Bronchial epithelial cell (primary cell): Measurements from ENCODE around the gene EIF2A. TPM values are rescaled to one million over a fixed set of nuclear protein-coding genes. Genes with fewer than 3 reads are reported as not detected.
A peak's percentile ranks its signal among the peaks of the same experiment; 100 is the strongest.

Experiments used
- DNase-seq: peaks from one replicate; pipeline ENCODE4 v3.0.0-alpha.2; 2010; ENCODE audit warnings: low read depth
- FAIRE-seq: peaks from 2 replicates; lab custom pipeline; 2011; peaks lifted over from hg19 to GRCh38; lab: Jason Lieb, UNC
- H3K27me3 ChIP-seq: 2 replicates; pipeline ENCODE4 v1.5.1; 2011; ENCODE audit warnings: low read length; ENCODE audit not compliant: control insufficient read depth, insufficient read depth
- H3K36me3 ChIP-seq: 2 replicates; pipeline ENCODE4 v1.5.1; 2011; ENCODE audit warnings: low read length; ENCODE audit not compliant: control insufficient read depth, insufficient read depth
- H3K4me3 ChIP-seq: 2 replicates; pipeline ENCODE4 v1.5.1; 2011; ENCODE audit warnings: mild to moderate bottlenecking, low read depth, low read length, control low read depth
- CTCF ChIP-seq: IDR thresholded peaks from 2 replicates; pipeline ENCODE4 v1.5.1; 2011; ENCODE audit warnings: mild to moderate bottlenecking, moderate library complexity, low read length, control low read depth, inconsistent platforms; ENCODE audit not compliant: insufficient read depth, severe bottlenecking
- total RNA-seq: library from RNA; depleted of rRNA; stranded (reverse); fragments of >200 nt; gene quantifications from 2 replicates; pipeline ENCODE4 v1.2.1, GENCODE V29; 2014

EIF2A gene
- total RNA-seq, 1 donor from 2014 or later, result 222 TPM

DNA sequence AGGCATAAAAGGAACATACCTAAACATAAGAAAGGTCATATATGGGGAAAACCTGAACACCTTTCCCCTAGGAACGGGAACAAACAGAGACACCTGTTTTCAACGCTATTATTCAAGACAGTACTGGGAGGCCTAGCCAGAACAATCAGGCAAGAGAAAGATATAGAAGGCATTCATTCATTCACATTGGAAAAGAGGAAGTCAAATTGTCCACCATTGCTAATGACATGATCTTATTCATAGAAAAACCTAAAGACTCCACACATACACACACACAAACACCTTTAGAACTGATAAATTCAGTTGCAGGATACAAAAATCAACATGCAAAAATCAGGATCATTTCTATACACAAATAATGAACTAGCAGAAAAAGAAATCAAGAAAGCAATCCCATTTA is 36.8 kb upstream of the EIF2A start:
- no peak overlapping the region for H3K4me3 ChIP-seq
- H3K36me3 ChIP-seq, result no peaks in the 10 kb centered on the region
- no peak for TF ChIP-seq CTCF
- FAIRE-seq (no peak), DNase-seq (no peak)
- no peaks in the 10 kb centered on the region for H3K27me3 ChIP-seq

DNA sequence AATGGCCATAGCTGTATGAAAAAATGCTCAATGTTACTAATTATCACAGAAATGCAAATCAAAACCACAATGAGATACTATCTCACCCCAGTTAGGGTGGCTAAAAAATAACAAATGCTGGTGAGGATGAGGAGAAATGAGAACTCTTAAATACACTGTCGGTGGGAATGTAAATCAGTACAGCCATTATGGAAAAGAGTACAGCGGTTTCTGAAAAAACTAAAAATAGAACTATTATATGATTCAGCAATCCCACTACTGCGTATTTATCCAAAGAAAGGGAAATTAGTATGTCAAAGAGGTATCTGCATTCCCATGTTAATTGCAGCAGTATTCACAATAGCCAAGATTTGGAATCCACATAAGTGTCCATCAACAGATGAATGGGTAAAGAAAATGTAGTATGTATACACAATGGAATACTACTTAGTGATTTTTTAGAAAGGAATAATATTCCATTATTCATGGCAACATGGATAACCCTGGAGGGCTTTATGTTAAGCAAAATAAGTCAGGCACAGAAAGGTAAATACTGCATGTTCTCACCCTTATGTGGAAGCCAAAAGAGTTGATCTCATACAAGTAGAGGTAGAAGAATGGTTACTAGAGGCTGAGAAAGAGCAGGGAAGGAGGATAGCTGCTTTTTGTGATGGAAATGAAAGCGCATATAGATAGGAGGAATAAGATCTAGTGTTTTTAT is 35.3 kb upstream of the EIF2A start:
- Histone ChIP-seq H3K27me3 (no peaks in the 10 kb centered on the region), H3K4me3 (no peak overlapping the region), H3K36me3 (no peaks in the 10 kb centered on the region)
- no peak for DNase-seq
- FAIRE-seq, result no peak
- TF ChIP-seq CTCF, result no peak

- Histone ChIP-seq H3K27me3 (no peaks in the 10 kb centered on the region), H3K36me3 (no peaks in the 10 kb centered on the region), H3K4me3 (no peak overlapping the region)
- TF ChIP-seq CTCF, result no peak
- peak; percentile 77 for DNase-seq
- no peak for FAIRE-seq
Observed at GRCh38 chr3:150515210-150515609, 31.4 kb upstream of the EIF2A start.

DNA sequence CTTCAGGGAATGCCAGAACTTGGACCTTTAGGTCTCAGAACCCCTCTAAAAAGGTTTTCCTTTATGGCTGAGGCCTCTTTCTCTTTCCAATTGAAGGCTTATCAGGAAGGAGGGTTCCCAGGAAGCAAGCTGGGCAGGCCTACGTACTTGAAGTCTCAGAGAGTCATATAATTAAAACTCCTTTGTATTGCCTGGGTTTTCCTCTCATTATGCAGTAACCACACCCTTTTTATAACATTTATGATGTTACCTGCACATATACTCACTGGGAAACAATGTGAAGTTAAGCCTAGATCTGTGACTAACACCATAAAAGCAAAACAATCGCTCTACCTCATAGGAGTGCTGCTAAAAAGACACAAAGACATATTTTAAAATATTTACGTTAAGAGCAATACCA is 27.6 kb upstream of the EIF2A start:
- DNase-seq (peak; percentile 82), FAIRE-seq (no peak)
- no peak for TF ChIP-seq CTCF
- H3K27me3 ChIP-seq, result no peaks in the 10 kb centered on the region
- H3K36me3 ChIP-seq, result no peaks in the 10 kb centered on the region
- H3K4me3 ChIP-seq, result no peak overlapping the region

GRCh38 chr3:150520408-150520807 is 26.2 kb upstream of the EIF2A start:
- no peak for TF ChIP-seq CTCF
- Histone ChIP-seq H3K4me3 (no peak overlapping the region), H3K36me3 (no peaks in the 10 kb centered on the region), H3K27me3 (no peaks in the 10 kb centered on the region)
- no peak for DNase-seq
- FAIRE-seq, result no peak

DNA sequence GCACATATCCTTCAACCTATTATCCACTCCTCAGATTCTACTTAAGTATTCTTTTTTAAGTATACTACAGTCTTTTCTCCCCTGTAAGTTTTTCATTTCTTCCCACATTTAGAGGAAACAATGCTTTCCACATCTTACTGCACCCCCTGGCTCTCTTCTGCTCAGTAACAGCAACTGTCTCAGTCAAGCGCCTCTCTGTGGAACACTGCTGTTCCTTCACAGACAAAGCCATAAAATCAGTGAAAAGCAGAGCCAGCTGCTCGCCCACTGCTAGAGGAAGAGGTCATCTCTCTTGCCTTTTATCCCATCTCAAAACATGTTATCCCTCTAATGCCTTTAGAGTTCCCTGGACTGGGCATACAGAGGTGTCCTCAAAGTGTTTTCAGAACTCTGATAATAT is 25.1 kb upstream of the EIF2A start:
- FAIRE-seq (no peak), DNase-seq (no peak)
- no peak for TF ChIP-seq CTCF
- no peaks in the 10 kb centered on the region for H3K27me3 ChIP-seq
- H3K4me3 ChIP-seq, result no peak overlapping the region
- no peaks in the 10 kb centered on the region for H3K36me3 ChIP-seq
